HPDE6-E6E7 (cell line): ENCODE measurements around the gene FBXO28.
"Not testable (repeated sequence)": the region's sequence is repeated elsewhere in the genome, so short reads cannot be mapped to it uniquely, and the experiment has no call there.

ENCODE experiments used
- DNase-seq: peaks from one replicate; pipeline ENCODE4 v3.0.0; 2011; ENCODE audit warnings: missing footprints; ENCODE audit errors: extremely low spot score

The FBXO28 gene

GRCh38 chr1:224185208-224185607 lies 71.3 kb downstream of the FBXO28 start:
- no peak for DNase-seq

GRCh38 chr1:224188286-224188685 lies 74.4 kb downstream of the FBXO28 start:
- no peak for DNase-seq

GRCh38 chr1:224189561-224189960 lies 75.7 kb downstream of the FBXO28 start:
- no peak for DNase-seq

DNA sequence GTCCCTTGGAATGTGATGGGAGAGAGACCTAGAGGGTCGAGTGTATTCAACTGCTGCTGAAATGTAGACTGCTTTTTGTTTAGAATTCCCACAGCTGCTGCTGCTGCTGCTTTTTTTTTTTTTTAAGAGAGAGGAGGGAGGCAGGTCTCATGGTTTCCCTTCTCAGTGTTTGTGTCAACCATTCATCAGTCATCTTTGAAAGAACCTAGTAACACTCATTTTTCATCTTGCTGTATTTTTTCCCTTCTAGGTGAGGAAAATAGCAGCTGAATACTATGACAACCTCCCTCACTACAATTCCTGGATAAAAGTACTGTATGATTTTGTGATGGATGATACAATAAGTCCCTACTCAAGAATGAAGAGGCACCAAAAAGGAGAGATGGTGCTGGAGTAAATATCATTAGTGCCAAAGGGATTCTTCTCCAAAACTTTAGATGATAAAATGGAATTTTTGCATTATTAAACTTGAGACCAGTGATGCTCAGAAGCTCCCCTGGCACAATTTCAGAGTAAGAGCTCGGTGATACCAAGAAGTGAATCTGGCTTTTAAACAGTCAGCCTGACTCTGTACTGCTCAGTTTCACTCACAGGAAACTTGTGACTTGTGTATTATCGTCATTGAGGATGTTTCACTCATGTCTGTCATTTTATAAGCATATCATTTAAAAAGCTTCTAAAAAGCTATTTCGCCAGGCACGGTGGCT lies 78.3 kb downstream of the FBXO28 start:
- DNase-seq: no peak

DNA sequence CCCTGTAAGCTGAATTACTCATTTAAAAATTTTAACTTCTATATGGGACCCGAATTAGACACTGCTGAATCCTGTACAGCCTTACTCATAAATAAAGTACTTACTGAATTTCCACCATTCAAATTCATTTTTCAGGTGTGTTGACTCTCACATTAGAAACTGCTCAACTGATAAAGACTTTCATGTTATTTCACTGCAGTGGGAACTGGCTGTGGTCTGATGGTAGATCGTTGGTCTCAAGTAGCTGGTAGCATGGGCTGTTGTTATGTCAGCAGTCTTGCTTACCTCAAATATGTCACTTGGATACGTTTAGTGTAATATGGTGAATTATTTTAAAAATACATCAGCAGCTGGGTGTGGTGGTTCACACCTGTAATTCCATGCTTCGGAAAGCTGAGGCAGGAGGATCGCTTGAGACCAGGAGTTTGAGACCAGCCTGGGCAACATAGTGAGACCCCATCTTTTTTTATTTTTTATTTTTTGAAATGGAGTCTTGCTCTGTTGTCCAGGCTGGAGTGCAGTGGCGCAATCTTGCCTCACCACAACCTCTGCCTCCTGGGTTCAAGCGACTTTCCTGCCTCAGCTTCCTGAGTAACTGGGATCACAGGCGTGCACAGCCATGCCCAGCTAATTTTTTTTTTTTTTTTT lies 79.5 kb downstream of the FBXO28 start:
- no peak for DNase-seq

DNA sequence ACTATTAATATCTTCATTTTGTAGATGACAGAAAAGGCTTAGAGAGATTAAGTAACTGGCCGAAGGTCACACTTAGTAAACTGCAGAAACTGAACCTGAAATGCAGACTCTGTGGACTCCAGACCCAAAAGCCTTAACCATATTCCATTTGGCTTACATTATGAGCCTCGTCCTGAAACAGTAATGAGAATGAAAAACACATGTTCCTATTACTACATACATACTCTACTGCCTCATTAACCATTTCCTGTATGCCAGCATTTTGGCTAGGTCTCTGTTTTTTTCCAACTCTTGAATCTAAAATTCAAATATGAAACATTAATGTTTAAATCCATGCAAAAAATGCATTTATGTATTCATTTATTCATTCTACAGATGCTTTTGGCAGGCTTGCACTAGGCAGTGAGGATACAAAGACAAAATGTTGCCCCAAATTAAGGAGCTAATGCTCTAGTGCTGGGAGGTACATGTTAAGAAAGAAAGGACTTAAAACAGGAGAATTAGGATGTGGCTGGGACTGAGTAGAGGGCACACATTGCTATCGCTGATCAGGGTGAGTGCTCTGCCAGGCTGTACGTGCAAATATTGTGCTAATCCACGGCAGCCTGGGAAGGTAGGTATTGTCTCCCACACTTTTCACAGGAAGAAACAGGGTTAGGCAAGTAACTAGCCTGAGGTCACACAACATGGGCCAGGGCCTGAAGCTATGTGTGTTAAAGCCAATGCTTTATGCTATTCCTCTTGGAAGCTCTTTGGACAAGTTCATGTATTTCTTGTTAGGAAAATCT lies 83.1 kb downstream of the FBXO28 start:
- no peak for DNase-seq

- DNase-seq: no peak
These were observed 84.7 kb downstream of the FBXO28 start for GRCh38 chr1:224198572-224198971.

DNA sequence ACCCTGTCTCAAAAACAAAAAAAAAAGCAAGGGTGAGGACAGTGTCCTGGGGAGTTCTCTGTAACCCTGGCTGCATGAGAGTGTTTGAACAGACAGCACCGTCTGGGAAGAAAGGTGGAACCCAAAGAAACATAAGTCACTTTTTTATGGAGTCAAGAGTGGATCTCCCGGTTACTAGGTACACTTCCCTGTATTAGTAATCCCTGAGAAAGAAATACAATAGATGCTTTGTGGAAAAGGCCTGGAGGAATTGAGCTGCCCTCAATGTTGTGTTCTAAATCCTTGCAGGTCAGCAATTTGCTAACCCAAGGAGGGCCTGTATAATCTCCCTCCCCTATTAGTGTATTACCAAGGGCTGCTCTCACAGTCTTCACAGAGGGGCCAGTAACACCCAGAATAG lies 85.8 kb downstream of the FBXO28 start:
- DNase-seq: no peak

- no peak for DNase-seq
These were observed 87.5 kb downstream of the FBXO28 start for GRCh38 chr1:224201383-224201782.

DNA sequence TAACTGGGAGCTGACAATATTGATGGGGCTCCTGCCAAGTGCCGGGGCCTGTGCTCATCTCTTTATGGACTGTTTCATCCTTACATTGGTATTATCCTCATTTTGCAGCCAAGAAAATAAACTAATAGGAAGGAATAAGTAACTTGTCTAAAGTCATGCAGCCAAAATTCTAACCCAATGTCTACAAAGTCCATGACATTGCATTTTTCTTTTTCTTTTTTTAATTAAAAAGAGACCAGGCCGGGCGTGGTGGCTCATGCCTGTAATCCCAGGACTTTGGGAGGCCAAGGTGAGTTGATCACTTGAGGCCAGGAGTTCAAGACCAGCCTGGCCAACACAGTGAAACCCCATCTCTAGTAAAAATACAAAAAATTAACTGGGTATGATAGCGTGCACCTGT lies 87.9 kb downstream of the FBXO28 start:
- DNase-seq: no peak

GRCh38 chr1:224203243-224204016 lies 89.5 kb downstream of the FBXO28 start:
- DNase-seq: no peak

DNA sequence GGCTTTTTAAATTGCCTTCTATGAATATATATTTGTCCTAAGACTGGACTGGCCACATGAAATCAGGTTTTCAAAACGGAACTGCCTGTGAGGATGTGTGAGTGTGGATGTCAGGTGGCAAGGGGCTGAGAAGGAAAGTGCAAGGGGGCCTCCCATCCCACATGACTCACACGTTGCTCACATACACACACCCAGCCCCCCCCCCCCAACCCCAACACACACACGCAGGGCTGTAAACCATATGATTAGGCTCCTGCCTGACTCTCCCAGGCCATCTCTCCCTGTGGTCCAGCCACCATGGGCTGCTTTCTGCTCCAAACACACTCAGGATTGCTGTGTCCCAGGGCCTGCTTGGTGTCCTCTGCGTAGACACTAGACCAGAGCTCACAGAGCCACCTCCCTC lies 91.5 kb downstream of the FBXO28 start:
- DNase-seq: peak; percentile 47

DNA sequence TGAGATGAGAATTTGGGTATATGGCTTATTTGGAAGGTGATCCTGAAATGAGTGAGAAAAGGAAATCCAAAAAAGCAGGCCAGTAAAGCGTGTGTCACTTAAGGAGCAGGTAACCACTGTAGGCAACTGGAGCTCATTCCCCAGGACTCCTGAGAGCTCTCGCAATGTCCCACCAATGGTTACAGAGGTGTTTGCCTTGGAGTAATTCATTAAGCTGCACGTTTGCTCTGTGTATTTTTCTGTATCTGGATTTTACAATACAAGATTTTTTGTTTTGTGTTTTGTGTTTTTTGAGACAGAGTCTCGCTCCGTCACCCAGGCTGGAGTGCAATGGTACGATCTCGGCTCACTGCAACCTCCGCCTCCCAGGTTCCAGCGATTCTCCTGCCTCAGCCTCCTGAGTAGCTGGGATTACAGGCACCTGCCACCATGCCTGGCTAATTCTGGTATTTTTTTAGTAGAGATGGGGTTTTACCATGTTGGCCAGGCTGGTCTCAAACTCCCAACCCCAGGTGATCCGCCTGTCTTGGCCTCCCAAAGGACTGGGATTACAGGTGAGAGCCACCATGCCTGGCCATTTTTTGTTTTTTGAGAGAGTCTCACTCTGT lies 92.1 kb downstream of the FBXO28 start:
- not testable (repeated sequence) for DNase-seq

- DNase-seq: no peak
These were observed 97.5 kb downstream of the FBXO28 start for GRCh38 chr1:224211206-224211962.
